Activated T-helper 17 cell treated with anti-CD3 and anti-CD28 coated beads, Interleukin-2, amount 50 U/mL, for 72 hours (primary cell): ENCODE results near the gene LHX3. TPM values are rescaled to one million over a fixed set of nuclear protein-coding genes. Genes with fewer than 3 reads are reported as not detected.

Experiments used
- ATAC-seq: fragments of 150-1000 bp; cut with Tn5 transposase; replicated peaks from 2 replicates; pipeline ENCODE4 v1.10.0; 2021; ENCODE audit warnings: mild to moderate bottlenecking, moderate library complexity
- H3K27ac Mint-ChIP-seq: one replicate; pipeline ENCODE4 v1.8.0; 2022; ENCODE audit warnings: mixed read lengths
- H3K27me3 Mint-ChIP-seq: one replicate; pipeline ENCODE4 v1.8.0; 2022; ENCODE audit warnings: mixed read lengths
- H3K36me3 Mint-ChIP-seq: one replicate; pipeline ENCODE4 v1.8.0; 2022; ENCODE audit warnings: low read depth, mild to moderate bottlenecking, mixed read lengths
- H3K4me1 Mint-ChIP-seq: one replicate; pipeline ENCODE4 v1.8.0; 2022; ENCODE audit warnings: mixed read lengths
- H3K4me3 Mint-ChIP-seq: one replicate; pipeline ENCODE4 v1.8.0; 2022; ENCODE audit warnings: mild to moderate bottlenecking, mixed read lengths
- H3K9me3 Mint-ChIP-seq: one replicate; pipeline ENCODE4 v1.8.0; 2022; ENCODE audit warnings: mixed read lengths
- total RNA-seq, 2 donors: library from RNA; stranded (reverse); gene quantifications; one replicate each; pipeline ENCODE4 v1.2.3, GENCODE V29; 2022

Gene LHX3
- total RNA-seq, 2 donors from 2014 or later, result 0.16 TPM; not detected in 1

DNA sequence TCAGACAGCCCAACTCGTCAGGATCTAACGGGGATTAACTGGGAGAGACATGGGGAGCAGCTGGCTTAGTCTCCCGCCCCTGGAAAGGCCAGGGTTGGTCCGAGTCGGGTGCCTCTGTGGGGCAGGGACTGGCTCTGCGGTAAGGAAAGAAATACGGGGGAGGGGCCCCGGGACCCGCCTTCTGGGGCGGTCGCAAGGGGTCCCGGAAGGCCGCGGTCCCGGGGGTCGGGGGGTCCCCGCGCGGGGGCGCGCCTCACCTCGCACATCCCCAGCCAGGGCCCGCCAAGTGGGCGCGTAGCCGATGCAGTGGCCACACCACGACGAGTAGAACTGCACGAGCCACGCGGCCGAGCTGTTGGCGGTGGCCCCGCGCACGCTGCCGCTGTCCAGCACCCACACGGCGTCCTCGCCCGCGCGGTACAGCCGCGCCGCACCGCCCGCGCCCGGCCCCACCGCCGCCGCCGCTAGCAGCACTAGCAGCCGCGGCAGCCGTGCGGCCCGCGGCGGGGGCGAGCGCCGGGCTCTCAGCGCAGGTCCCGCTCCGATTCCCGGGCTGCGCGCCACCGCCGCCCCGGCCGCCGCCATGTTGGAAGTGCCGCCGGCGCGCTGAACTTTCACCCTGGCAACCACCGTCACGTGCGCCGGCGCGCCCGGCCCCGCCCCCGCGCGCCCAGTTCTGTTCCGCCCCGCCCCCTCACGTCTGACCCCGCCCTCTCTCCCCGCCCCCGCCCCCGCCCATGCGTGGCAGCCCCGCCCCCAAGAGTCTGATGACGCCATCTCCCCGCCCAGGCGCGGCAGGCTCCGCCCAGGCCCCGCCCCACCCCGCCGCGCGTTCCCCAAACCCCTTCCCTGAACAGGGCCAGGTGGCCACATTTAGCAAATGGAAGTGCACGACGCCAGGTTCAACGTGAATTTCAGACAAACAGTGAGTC, 40.6 kb upstream of the LHX3 start, which contains the start of gene QSOX2:
Gene QSOX2 (minus strand): TSS at position 594 of the 932 bp plus-strand sequence. CDS start 9 bp downstream, at position 585.
- H3K4me3 Mint-ChIP-seq, result peak within 1 kb of the TSS; percentile 99
- no peaks in the 10 kb centered on the region for H3K9me3 Mint-ChIP-seq
- H3K27me3 Mint-ChIP-seq, result no peaks in the 10 kb centered on the region
- peaks cover 23% of the 10 kb centered on the region for H3K36me3 Mint-ChIP-seq
- peak; percentile 57 for ATAC-seq
- H3K27ac Mint-ChIP-seq, result peak within 1 kb of the TSS; percentile 82
- peaks cover 28% of the 10 kb centered on the region for H3K4me1 Mint-ChIP-seq

DNA sequence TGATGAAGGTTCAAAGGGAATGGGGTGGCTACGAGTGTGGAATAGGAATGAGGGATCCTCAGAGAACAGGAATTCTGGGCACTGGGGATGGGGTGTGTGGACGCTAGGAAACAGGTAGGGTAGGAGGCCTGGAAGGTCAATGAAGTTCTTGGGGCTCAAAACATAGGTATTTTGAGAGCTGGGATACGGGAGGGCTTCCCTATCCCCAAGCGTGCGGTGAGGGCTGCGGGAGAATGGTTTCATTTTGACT, 40.0 kb upstream of the LHX3 start:
- Mint-ChIP-seq H3K4me1 (peaks cover 28% of the 10 kb centered on the region), H3K4me3 (peak overlapping the region; percentile 99), H3K27me3 (no peaks in the 10 kb centered on the region), H3K27ac (peak overlapping the region; percentile 82), H3K9me3 (no peaks in the 10 kb centered on the region), H3K36me3 (peaks cover 23% of the 10 kb centered on the region)
- ATAC-seq, result no peak

DNA sequence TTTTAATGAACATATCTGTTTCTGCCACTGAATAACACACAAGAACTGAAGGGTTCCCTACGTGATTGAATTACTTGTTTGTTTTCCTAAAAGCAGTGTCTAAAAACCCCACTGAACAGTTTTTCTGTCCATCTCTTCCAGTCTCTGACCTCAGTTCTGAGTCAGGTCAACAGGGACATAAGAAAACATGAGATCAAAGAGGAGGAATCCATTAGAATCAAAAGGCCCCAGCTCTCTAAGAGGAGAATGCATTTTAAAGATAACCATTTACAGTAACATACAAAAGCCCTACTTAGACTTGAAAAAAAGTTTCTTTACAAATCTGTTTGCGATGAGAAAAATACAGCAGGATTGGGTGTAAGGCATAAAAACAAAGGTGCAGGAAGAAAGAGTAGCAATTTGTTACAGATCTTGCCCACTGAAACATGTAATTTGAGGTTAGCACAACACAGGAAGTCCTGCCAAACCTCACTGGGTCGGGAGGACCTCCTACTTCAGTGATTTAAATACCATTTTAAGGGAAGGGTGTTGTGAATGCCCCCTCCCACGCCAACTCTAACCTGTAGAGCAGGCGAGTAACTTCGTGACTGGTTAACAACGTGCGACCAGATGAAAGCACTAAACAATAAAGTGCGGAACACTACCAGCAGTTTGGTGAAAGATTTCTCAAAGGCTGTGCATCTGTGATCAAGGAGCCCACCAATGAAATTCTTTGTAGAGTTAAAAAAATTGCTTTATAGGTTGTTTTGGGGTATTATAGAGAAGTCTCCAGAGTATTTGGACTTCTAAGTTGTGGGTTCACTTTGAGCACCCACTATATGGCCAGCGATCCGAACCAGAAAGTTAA, 39.4 kb upstream of the LHX3 start:
- peak overlapping the region; percentile 99 for H3K4me3 Mint-ChIP-seq
- no peaks in the 10 kb centered on the region for H3K9me3 Mint-ChIP-seq
- H3K36me3 Mint-ChIP-seq, result peaks cover 23% of the 10 kb centered on the region
- no peaks in the 10 kb centered on the region for H3K27me3 Mint-ChIP-seq
- H3K4me1 Mint-ChIP-seq, result peaks cover 28% of the 10 kb centered on the region
- H3K27ac Mint-ChIP-seq, result peak overlapping the region; percentile 82
- ATAC-seq, result peak; percentile 84

DNA sequence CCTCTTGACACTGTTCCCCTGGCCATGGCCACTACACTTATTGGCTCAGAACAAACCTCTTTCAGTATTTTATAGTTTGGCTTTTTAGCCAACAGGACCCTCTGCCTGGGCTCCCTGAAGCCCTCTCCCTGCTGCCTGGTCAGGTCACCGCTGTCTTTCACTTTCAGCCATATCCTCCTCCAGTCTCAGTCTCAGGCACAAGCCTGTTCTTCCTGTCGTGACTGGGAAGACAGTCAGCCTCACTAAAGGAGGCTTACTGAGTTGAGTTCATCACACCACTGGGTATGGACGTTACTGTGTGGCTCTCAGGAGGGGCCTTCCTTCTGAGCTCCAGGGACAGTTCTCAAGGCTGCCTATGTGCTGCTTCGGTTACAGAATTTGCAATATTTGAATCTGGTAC, 38.7 kb upstream of the LHX3 start:
- H3K27ac Mint-ChIP-seq, result peak overlapping the region; percentile 82
- no peaks in the 10 kb centered on the region for H3K27me3 Mint-ChIP-seq

DNA sequence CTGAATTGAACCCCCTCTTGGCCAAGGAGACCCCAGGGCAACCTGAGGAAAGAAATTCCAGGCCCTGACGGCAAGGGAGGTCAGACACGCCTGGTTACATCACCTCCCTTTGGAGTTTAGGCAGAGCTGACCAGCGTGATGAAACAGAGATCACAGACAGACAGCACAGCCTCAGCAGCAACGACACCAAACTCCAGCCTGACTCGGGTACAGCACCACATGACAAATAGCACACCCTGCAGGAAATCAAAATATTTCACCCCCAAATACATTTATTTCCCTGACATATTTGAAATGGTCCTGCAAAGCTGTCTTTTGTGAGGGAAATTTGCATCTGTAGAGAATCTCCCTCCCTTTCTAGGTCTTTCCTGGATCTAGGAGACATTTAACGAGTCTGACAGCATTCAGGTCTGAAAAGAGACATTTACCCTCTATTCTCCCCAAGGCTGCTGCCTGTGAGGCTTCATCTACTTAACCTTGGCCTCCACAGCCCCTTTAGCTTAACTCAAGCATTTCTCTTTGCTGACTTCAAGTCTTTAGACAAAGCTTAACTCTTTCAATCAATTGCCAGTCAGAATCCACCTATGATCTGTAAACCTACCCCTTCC, 38.1 kb upstream of the LHX3 start:
- Mint-ChIP-seq H3K4me3 (peak overlapping the region; percentile 99), H3K27ac (peak overlapping the region; percentile 82), H3K9me3 (no peaks in the 10 kb centered on the region), H3K27me3 (no peaks in the 10 kb centered on the region), H3K36me3 (peaks cover 23% of the 10 kb centered on the region), H3K4me1 (peaks cover 28% of the 10 kb centered on the region)
- no peak for ATAC-seq

More for the DNA sequence above, 38.7 kb upstream of the LHX3 start:
- Mint-ChIP-seq H3K4me3 (peak overlapping the region; percentile 99), H3K4me1 (peaks cover 28% of the 10 kb centered on the region), H3K9me3 (no peaks in the 10 kb centered on the region), H3K36me3 (peaks cover 23% of the 10 kb centered on the region)
- peak; percentile 59 for ATAC-seq

DNA sequence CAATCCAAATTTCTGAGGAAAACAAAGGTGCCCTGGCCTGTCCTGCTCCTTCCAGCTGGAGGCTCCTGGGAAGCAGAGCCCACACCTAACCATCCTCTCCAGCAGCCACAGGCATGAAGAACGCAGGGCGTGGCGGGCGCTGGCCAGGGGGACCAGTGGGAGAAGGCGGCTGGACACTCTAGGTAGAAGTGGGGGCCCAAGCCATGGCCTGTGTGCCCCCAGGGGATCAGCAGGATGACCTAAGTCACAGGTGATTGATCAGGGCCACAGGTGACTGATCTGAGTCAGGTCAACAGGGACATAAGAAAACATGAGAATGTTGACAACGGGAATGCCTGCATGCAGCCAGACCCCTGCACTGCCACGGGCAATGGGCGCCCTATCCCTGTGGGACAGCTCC, 37.3 kb upstream of the LHX3 start:
- Mint-ChIP-seq H3K27me3 (no peaks in the 10 kb centered on the region), H3K36me3 (peaks cover 23% of the 10 kb centered on the region), H3K9me3 (no peaks in the 10 kb centered on the region), H3K4me3 (no peak overlapping the region), H3K27ac (no peak overlapping the region), H3K4me1 (peaks cover 28% of the 10 kb centered on the region)
- ATAC-seq, result no peak

DNA sequence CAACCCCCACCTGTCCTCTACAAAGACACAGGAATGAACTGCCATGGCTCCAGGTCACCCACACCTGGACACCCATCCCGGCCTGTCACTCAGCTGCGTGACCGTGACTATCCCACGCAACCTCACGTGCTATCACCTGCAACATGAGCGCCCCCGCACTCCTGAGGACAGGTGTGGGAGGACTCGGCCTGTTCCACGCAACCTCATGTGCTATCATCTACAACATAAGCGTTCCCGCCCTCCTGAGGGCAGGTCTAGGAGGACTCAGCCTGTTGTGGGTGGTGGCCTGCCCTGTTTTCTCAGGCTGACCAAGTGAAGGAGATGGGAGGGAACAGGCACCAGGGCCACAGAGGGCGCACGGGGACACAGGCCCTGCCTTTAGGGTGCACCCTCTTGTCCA, 36.6 kb upstream of the LHX3 start:
- H3K36me3 Mint-ChIP-seq, result peaks cover 23% of the 10 kb centered on the region

DNA sequence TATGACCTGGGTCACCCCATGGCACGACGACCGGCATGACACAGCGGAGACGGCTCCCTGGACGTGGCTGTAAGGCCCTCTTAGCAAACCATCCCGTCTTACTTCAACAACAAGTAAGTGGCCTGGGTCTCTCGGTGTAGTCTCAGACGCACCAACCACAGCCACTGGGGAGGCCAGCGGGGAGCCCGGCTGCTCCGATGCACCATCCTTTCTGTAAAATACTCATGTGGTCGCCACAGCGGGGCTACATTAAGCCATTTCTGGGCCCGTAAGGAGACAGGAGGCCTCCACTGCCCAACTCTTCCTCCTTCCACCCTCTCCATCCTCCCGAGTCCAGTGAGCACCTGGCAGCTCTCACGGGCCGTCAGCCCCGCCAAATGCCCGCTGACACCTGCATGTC, 36.0 kb upstream of the LHX3 start:
- Mint-ChIP-seq H3K27ac (no peak overlapping the region), H3K4me1 (peaks cover 28% of the 10 kb centered on the region), H3K36me3 (peaks cover 29% of the 10 kb centered on the region), H3K27me3 (no peaks in the 10 kb centered on the region), H3K4me3 (no peak overlapping the region), H3K9me3 (no peaks in the 10 kb centered on the region)
- no peak for ATAC-seq

More for the DNA sequence above, 36.6 kb upstream of the LHX3 start:
- Mint-ChIP-seq H3K27ac (no peak overlapping the region), H3K27me3 (no peaks in the 10 kb centered on the region), H3K4me3 (no peak overlapping the region), H3K9me3 (no peaks in the 10 kb centered on the region), H3K4me1 (peaks cover 28% of the 10 kb centered on the region)
- ATAC-seq, result no peak

DNA sequence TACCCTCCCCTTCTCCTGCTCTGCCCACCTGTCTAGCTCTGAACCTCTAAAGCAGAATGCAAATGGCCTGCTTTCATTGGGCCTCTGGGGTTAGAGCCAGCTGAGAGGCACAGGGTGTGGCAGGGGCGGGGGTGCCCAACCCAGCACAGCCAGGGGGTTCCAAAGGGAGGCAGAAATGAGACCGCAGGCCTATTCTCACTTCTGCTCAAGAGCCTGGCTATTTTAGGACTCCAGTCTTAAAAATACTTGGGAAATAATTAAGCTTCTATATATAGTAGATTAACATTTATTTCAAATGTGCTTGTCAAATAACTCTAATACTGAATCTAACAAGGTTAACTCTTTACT, 35.0 kb upstream of the LHX3 start:
- Mint-ChIP-seq H3K4me1 (peaks cover 30% of the 10 kb centered on the region), H3K27ac (no peak overlapping the region), H3K36me3 (peaks cover 35% of the 10 kb centered on the region), H3K27me3 (no peaks in the 10 kb centered on the region), H3K9me3 (no peaks in the 10 kb centered on the region), H3K4me3 (no peak overlapping the region)
- ATAC-seq, result no peak

DNA sequence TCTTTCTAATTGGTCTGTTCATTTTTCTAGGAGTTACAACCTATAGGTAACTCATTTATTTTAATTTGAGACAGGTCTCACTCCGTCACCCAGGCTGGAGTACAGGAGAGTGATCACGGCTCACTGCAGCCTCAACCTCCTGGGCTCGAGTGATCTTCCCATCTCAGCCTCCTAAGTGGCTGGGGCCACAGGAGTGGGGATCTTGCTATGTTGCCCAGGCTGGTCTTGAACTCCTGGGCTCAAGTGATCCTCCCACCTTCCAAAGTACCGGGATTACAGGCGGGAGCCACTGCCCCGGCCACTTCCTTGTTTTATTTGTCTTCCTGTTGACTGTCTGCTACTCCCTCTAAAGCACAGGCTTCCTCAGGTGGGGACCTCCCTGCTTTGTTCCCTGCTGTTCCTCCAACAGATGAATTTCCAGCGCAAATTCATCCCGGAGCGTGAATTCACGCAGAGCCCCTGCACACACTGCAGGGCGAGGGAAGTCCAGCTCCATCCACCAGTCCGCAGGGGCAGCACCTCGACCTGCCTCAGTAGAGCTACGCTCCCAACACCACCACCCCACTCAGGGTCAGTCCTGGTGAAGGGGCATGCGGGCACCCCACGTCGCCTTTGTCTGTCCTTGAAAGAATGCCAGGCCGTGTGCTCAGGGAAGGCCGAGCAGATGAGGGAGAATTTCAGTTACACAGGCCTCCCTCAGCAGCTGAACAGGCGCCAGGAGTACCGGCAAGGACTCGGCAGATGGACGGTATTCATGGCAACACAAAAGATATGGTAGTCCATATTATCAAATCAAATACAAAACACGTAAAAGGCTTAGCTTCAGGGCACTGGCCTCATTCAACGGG, 34.4 kb upstream of the LHX3 start:
- ATAC-seq, result no peak
- Mint-ChIP-seq H3K27me3 (no peaks in the 10 kb centered on the region), H3K4me1 (peaks cover 26% of the 10 kb centered on the region), H3K9me3 (no peaks in the 10 kb centered on the region), H3K36me3 (peaks cover 36% of the 10 kb centered on the region), H3K4me3 (no peak overlapping the region), H3K27ac (no peak overlapping the region)

DNA sequence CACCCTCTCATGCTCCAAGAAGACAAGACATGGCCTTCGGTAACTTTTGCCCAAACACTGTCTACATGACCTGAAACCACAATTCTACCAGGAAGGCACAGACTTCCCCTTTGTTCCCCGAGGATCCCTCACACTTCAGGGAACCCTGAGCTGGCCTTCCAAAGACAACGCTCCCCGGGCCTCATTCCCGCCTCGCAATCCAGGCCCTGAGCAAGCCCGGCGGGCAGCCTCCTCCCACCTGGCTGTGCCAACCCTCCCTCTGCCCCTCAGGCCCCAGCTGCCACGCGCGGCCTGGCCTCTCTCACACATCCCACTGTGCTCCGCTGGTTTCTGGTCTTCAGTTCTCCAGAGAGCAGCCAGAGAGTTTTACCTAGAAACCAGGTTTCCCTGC, 33.4 kb upstream of the LHX3 start:
- H3K9me3 Mint-ChIP-seq, result no peaks in the 10 kb centered on the region
- peaks cover 21% of the 10 kb centered on the region for H3K4me1 Mint-ChIP-seq
- H3K36me3 Mint-ChIP-seq, result peaks cover 42% of the 10 kb centered on the region
- H3K27ac Mint-ChIP-seq, result no peak overlapping the region
- no peak for ATAC-seq
- no peak overlapping the region for H3K4me3 Mint-ChIP-seq
- H3K27me3 Mint-ChIP-seq, result no peaks in the 10 kb centered on the region

DNA sequence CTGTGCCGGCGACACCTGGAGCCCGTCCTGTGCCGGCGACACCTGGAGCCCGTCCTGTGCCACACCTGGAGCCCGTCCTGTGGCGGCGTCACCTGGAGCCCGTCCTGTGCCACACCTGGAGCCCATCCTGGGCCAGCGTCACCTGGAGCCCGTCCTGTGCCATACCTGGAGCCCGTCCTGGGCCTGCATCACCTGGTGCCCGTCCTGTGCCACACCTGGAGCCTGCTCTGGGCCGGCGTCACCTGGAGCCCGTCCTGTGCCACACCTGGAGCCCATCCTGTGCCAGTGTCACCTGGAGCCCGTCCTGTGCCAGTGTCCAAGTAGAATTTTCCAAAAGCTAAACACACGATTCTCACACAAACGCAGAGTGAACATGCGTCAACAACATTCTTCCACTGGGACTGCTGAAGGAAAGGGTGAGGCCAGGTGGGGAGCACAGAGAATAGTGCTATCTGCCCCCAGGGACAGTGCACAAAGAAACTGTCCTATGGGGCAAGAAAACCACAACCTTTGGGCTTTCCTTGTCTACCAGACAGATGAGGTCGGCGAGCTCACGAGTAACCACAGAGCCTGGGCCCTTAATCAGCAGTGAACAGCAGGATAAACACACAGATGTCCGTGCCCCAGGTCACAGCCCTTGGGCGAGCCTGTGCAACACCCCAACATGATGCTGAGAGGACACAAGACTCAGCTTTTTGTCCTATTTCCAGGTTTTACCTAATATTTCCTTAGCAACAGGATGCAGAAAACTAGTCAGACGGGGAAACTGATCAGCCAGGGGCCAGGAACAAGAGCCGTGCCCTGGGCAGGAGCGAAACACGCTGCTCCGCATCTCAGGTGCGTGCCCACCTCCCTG, 32.8 kb upstream of the LHX3 start:
- Mint-ChIP-seq H3K4me3 (no peak overlapping the region), H3K27ac (no peak overlapping the region), H3K4me1 (peaks cover 18% of the 10 kb centered on the region), H3K27me3 (no peaks in the 10 kb centered on the region), H3K9me3 (no peaks in the 10 kb centered on the region), H3K36me3 (peaks cover 38% of the 10 kb centered on the region)
- ATAC-seq, result no peak
